HG03064 (cell line): Measurements from ENCODE around the gene CARMIL3.

Experiments used
- ATAC-seq: cut with Tn5 transposase; IDR thresholded peaks from one replicate; pipeline ENCODE4 v1.9.1; 2021; ENCODE audit warnings: low read depth; ENCODE audit not compliant: unreplicated experiment

The CARMIL3 gene

GRCh38 chr14:24074625-24075484 lies 23.0 kb downstream of the CARMIL3 start:
- no peak for ATAC-seq

DNA sequence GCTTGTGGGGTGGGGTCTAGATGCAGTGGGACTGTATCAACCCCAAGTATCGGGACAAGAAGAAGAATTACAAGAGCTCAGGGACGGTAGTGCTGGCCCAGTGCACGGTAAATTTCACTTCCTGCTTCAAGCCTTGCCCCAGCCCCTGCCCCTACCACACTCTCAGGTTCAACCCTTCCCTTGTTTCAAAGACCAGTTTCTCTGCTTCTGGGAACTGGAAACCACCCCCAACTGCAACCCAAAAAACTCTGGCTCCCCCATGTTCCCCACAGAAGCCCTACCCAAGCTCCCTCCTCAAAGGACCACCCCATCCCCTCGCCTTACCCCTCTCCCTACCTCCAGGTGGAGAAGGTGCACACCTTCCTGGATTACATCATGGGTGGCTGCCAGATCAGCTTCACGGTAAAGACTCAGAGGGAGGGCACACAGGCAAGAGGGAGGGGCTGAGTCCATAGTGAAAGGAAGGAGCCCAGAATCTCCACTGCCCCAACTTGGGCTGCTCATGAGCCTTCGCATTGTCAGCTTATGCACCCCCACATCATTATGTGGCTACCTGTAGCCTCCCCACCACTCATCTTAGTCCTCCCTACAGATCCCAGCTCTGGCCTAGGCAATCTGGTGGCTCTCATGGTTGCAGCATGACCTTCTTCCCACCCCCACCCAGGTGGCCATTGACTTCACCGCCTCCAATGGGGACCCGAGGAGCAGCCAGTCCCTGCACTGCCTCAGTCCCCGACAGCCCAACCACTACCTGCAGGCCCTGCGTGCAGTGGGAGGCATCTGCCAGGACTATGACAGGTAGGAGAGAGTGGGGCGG lies 23.9 kb downstream of the CARMIL3 start:
- no peak for ATAC-seq

GRCh38 chr14:24076302-24076601 lies 24.4 kb downstream of the CARMIL3 start:
- ATAC-seq = no peak

DNA sequence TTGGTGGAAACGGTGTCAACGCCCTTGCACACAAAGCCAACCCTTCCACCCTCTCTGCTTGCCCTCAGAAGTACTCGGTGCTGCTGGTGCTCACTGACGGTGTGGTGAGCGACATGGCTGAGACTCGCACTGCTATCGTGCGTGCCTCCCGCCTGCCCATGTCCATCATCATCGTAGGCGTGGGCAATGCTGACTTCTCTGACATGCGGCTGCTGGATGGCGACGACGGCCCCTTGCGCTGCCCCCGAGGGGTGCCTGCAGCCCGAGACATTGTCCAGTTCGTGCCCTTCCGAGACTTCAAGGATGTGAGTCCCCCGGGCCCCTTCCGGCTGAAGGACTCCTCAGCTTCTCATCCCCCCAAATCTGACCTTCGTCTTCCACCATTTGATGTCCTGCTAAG lies 25.3 kb downstream of the CARMIL3 start:
- no peak for ATAC-seq

GRCh38 chr14:24078146-24078545 lies 26.3 kb downstream of the CARMIL3 start:
- ATAC-seq = no peak

DNA sequence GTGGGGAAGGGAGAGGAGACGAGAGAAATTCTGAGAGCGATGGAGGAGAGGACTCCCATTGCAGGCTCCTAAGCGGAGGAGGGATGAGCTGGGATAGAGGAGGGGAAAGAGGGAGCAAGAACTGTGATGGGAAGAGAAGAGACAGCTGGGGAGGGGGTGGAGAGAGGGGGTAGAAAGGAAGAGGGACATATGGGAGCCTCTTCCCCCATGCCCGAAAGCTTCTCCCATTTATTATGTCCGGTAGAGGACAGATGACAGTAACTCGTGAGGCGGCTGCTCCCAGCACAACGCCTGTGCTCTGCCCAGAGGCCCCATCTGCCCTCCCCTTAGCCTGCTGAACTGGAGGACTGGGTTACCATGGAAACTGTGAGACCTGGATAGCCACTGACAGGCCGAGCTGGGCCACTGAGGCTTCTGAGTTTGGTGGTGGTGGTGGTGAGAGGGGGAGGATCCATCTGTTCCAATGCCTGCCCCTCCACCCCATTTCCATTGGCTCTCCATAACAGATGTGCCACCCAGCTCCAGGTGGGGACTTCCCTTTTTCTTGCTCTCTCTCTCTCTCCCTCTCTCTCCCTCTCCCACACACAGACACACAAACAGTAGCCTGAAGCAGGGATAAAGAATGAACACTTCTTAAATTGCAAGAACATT lies 27.8 kb downstream of the CARMIL3 start:
- ATAC-seq = no peak

- no peak for ATAC-seq
Observed at GRCh38 chr14:24080142-24080530, 28.3 kb downstream of the CARMIL3 start.

DNA sequence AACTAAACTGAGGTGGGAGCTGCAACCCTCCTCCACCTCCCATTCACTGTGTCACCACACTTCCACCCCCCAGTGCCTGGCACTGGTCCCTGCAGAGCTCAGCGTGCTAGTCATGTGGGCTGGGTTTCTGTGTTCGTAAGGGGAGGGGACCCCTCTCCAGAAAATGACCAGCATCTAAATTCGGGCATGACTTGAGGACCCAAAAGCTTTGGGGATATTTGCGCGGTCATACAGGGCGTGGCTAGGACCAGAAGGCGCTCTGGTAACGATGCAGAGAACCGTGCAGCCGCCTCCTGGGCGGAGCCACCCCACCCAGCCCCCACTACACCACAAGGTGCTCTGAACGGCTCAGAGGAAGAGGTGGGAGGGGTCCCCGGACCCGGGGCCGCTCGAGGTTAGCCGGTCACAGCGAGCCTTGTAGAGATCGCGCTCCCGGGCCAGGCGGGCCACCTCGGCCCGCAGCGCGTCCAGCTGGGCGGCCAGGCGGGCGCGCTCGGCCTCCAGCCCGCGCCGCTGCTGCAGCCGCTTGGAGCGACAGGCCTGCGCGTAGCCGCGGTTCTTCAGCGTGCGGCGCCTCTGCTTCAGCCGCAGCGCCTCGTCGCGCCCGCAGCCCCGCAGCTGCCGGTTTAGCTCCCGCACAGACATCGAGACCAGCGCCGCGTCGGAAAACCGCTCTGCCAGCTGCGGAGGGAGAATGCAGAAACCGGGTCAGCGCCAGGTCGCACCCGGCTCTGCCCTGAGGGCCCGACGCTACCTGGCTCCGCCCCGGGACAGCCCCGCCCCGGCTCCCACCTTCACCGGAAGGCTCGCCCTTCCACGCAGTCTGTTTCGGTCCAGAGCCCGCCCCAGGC lies 29.3 kb downstream of the CARMIL3 start:
- peak; percentile 93 for ATAC-seq

DNA sequence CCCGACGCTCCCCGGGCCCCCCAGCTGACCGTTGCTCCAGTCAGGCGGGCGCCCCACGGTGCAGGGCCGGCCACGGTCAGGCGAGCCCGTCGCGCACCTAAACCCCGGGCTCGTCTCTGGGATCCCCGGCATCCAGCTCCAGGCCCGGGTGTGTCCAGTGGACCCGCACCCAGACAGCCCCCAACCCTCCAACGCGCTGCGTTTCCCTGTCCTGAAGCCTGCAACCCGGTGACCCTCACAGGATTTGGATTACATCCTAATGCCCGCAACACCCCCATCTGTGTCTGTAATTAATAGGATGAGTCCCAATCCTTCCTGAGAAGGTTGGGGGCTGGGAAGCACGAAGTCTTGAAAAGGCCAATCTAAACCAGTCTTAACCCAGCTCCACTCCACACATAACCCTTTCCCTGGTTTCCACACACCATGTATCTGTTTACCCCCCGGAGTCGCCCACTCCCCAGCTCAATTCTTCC lies 30.0 kb downstream of the CARMIL3 start:
- ATAC-seq = no peak

- no peak for ATAC-seq
Observed at GRCh38 chr14:24082411-24083080, 30.7 kb downstream of the CARMIL3 start.

DNA sequence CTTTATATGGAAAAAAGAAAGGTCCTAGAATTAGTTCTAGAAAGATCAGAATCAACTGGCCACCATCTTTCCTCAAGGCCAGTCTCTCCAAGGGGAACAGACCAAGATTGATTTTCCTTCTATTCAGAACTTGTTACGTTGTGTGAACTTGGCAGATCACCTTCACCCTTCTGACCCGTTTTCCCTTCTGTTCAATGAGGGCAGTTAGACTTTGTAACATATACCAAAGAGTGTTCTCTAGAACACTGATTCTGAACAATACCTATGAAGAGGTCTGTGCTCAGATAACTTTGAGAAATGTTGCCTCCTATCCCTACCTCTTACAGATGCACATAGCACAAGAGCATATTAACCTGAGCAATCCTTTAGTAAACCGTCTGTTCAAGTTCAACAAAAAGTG lies 31.7 kb downstream of the CARMIL3 start:
- ATAC-seq = no peak

GRCh38 chr14:24084440-24084839 lies 32.6 kb downstream of the CARMIL3 start:
- no peak for ATAC-seq

GRCh38 chr14:24085215-24085614 lies 33.4 kb downstream of the CARMIL3 start:
- no peak for ATAC-seq

DNA sequence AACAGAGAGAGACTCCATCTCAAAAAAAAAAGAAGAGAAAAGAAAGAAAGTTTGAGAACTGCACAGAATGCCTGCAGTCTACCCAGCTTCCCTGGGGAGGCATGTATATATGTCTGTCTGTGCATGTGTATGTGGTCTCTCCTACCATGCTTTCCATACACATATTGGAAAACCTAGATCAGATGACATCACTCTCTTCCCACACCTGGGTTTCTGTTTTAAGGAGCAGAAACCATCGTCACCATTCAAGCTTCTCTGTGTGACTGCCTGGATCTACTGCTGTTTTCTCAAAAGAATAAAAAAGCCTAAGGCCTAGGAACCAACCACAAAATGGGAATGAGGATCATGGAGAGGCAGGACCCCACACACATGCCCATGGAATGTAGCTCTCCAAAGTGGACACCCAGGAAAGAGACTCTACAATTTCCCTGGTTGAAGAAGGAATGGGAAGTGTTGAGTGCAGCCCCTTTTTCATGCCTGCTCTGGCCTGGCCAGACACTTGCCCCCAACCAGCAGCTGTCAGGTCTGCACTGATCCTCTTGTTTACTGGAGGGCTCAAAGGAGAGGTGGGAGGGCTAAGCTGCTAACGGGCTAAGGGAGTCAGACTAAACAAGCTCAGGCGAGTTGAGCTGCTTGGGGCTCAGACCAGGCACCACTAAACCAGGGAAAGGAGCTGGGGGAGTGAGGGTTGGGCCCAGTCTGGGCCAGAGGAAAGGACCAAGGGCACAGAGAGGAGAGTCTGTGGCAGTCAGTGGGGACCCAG lies 34.6 kb downstream of the CARMIL3 start:
- ATAC-seq = no peak

DNA sequence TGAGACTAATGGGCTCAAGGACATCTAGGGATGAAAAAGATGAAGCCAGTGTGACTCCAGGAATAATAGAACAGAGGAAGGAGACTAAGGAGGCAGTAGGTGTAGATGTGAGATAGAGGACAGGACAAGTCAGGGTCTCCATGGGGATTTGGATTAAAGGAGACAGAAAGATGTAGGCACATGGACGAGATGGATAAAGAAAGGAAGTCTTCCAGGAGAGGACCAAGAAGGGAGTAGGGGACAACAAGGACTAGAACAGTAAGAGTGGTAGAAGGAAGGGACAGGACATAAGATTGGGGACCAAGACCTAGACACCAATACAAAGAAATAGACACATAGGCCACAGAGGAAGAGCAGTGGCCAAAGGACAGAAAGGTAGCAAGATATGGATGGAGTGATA lies 35.2 kb downstream of the CARMIL3 start:
- ATAC-seq = no peak

DNA sequence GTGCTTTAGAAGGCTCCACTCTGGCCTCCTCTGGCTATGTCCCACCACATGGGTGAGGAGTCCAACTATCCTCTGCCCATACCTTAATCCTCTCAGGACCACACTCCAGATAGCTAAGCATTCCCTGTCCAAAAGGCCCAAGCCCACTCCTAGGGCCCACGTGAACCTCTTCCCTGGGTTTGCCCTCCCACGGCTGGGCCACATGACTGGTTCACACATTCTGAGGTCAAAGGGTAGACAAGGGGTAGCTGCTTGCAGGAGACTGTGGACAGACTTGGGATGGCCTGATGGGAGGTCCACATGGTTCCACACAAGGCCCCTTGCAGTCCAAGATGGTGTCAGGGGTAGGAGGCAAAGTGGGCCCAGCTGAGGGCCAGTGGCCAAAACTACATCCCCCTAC lies 36.3 kb downstream of the CARMIL3 start:
- no peak for ATAC-seq

DNA sequence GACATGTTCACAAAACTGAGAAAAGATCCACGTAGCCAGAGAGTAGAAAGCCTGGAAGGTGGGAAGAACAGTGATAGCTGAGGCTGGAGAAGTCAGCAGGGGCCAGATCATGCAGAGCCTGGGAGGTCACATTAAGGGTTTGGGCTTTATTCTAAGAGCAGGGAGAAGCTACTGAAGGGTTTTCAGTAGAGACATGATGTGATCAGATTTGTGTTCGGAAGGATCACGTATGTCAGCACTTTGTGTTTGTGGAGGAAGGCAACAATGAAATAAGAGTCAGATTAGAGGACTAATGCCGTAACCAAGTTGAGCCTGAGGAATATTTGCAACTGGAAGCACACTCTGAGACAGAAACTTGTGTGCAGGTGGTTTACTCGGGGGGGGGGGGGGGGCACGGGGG lies 38.1 kb downstream of the CARMIL3 start:
- ATAC-seq = no peak

DNA sequence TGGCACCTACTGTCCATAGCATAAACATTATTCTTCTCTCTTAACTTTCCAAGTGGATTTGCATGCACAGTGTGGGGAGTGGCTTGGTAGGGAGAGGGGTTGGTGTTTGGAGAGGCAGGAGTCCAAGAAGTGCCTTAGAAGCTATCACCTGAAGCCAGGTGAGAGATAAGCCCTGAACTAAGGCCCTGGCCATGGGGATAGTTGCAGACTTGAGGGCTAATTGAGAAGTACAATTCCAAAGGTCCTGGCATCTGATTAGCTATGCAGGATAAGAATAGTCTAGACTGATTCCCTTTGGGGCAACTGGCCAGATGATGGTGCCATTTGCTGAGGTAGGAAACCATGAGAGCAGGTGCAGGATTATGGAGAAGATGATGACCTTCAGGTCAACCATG lies 40.3 kb downstream of the CARMIL3 start:
- ATAC-seq = no peak

- ATAC-seq = no peak
Observed at GRCh38 chr14:24092505-24093206, 40.8 kb downstream of the CARMIL3 start.
